HepG2 (cell line): ENCODE measurements around the gene IBA57. TPM values are rescaled to one million over a fixed set of nuclear protein-coding genes. Genes with fewer than 3 reads are reported as not detected.

ENCODE experiments used
- IRF2 ChIP-seq: IDR thresholded peaks from 2 replicates; pipeline ENCODE4 v1.6.1; 2018; ENCODE audit warnings: missing genetic modification reagents, missing compliant biosample characterization
- KLF11 ChIP-seq: IDR thresholded peaks from 2 replicates; pipeline ENCODE4 v1.6.1; 2016; ENCODE audit warnings: missing compliant biosample characterization
- NFATC3 ChIP-seq: sonication (generic); formaldehyde crosslinking; IDR thresholded peaks from 2 replicates; pipeline ENCODE4 v1.5.1; 2020; ENCODE audit warnings: mild to moderate bottlenecking, missing genetic modification reagents
- REPIN1 ChIP-seq: sonication (generic); formaldehyde crosslinking; IDR thresholded peaks from 2 replicates; pipeline ENCODE4 v1.8.0; 2022; ENCODE audit warnings: missing genetic modification reagents, low read depth, mild to moderate bottlenecking, borderline replicate concordance
- SOX6 ChIP-seq, 2 experiments: fragments of 450-650 bp in 1 of 2; sonication (generic) in 1 of 2; formaldehyde crosslinking in 1 of 2; IDR thresholded peaks; 2 replicates each; pipeline versions ENCODE4 v1.4.0 to v1.6.1; 2017 to 2020; ENCODE audit warnings: antibody characterized with exemption in 1 of 2, mild to moderate bottlenecking in 1 of 2, missing genetic modification reagents in 1 of 2
- ZBTB42 ChIP-seq: sonication (generic); formaldehyde crosslinking; IDR thresholded peaks from 2 replicates; pipeline ENCODE4 v1.5.0; 2020; ENCODE audit warnings: mild to moderate bottlenecking, missing genetic modification reagents
- ZBTB7A ChIP-seq: sonication (generic); formaldehyde crosslinking; IDR thresholded peaks from 2 replicates; pipeline ENCODE4 v1.8.0; 2022; ENCODE audit warnings: mild to moderate bottlenecking, missing genetic modification reagents
- ZC3H13 ChIP-seq: sonication (generic); formaldehyde crosslinking; IDR thresholded peaks from 2 replicates; pipeline ENCODE4 v1.8.1; 2023; ENCODE audit warnings: mild to moderate bottlenecking, missing genetic modification reagents, moderate library complexity
- ZNF547 ChIP-seq: sonication (generic); formaldehyde crosslinking; IDR thresholded peaks from 2 replicates; pipeline ENCODE4 v1.5.1; 2020; ENCODE audit warnings: mild to moderate bottlenecking, missing genetic modification reagents
- ZNF749 ChIP-seq: sonication (generic); formaldehyde crosslinking; IDR thresholded peaks from 2 replicates; pipeline ENCODE4 v1.8.0; 2022; ENCODE audit warnings: mild to moderate bottlenecking, missing genetic modification reagents, moderate library complexity, borderline replicate concordance
- ZNF768 ChIP-seq: sonication (generic); formaldehyde crosslinking; IDR thresholded peaks from 2 replicates; pipeline ENCODE4 v1.4.0; 2020; ENCODE audit warnings: missing genetic modification reagents
- polyA plus RNA-seq, 8 experiments: library from polyadenylated mRNA; depleted of rRNA in 3 of 8; stranded (reverse) in 7 of 8; unstranded in 1 of 8; fragments of >200 nt; fragmentation: Illumina TruSeq in 4 of 8; extraction: Trizol in 4 of 8; gene quantifications; 2 replicates each; pipeline versions ENCODE4 v1.2.1 to v1.2.3, GENCODE V29; 2011 to 2016; ENCODE audit warnings: low read depth in 4 of 8, missing spikeins in 1 of 8, mixed read lengths in 1 of 8; ENCODE audit not compliant: insufficient read depth in 1 of 8
- total RNA-seq, 5 experiments: library from RNA; depleted of rRNA; stranded (reverse); fragments of >200 nt; fragmentation: Illumina TruSeq; extraction: Trizol; gene quantifications; 2 replicates each; pipeline ENCODE4 v1.2.3, GENCODE V29; 2016; ENCODE audit warnings: low read depth in 1 of 5
- TF ChIP-seq, protein P1 (sequence below): sonication (generic); formaldehyde crosslinking; IDR thresholded peaks from 2 replicates; pipeline ENCODE4 v1.4.0; 2020; ENCODE audit warnings: missing genetic modification reagents
- TF ChIP-seq, protein P2 (sequence below): sonication (generic); formaldehyde crosslinking; IDR thresholded peaks from 2 replicates; pipeline ENCODE4 v1.4.0; 2020; ENCODE audit warnings: missing genetic modification reagents
- TF ChIP-seq, protein P3 (sequence below): sonication (generic); formaldehyde crosslinking; IDR thresholded peaks from 2 replicates; pipeline ENCODE4 v1.4.0; 2020; ENCODE audit warnings: mild to moderate bottlenecking, missing genetic modification reagents
- TF ChIP-seq, protein P4 (sequence below): sonication (generic); formaldehyde crosslinking; IDR thresholded peaks from 2 replicates; pipeline ENCODE4 v1.4.0; 2020; ENCODE audit warnings: missing genetic modification reagents, borderline replicate concordance
- TF ChIP-seq, protein P5 (sequence below): sonication (generic); IDR thresholded peaks from 2 replicates; pipeline ENCODE4 v1.6.1; 2016; ENCODE audit warnings: low read depth, borderline replicate concordance
- TF ChIP-seq, protein P6 (sequence below): sonication (generic); formaldehyde crosslinking; IDR thresholded peaks from 2 replicates; pipeline ENCODE4 v1.5.0; 2020; ENCODE audit warnings: mild to moderate bottlenecking, missing genetic modification reagents, moderate library complexity

The IBA57 gene
- total and polyA plus RNA-seq, 2 of the 13 experiments (the other 11 are each of a cell fraction or from before 2014, with no cell fraction given): 2.3 to 10.2 TPM

DNA sequence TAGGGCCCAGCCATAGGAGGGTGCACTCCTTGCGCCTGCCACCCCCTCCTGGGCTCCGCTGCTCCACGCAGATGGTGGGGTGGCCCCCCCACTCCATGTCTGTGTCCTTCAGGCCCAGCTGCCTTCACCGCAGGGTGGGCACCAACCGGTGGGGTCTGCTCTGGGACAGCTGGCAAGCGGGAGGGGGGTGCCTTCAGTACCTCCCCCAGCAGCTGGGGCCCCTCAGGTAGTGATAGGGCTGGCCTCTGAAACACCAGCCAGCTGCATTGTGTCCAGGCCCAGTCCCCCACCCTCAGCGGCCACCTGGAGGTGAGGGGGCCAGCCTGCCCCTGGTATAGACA is 15.5 kb upstream of the IBA57 start (continued):
- TF ChIP-seq, protein P1, sequence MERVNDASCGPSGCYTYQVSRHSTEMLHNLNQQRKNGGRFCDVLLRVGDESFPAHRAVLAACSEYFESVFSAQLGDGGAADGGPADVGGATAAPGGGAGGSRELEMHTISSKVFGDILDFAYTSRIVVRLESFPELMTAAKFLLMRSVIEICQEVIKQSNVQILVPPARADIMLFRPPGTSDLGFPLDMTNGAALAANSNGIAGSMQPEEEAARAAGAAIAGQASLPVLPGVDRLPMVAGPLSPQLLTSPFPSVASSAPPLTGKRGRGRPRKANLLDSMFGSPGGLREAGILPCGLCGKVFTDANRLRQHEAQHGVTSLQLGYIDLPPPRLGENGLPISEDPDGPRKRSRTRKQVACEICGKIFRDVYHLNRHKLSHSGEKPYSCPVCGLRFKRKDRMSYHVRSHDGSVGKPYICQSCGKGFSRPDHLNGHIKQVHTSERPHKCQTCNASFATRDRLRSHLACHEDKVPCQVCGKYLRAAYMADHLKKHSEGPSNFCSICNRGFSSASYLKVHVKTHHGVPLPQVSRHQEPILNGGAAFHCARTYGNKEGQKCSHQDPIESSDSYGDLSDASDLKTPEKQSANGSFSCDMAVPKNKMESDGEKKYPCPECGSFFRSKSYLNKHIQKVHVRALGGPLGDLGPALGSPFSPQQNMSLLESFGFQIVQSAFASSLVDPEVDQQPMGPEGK: peak; percentile 81; the same call in 1 of the 2 replicates
- 0 out of 2 replicates have a peak, but pooled peaks have one; percentile 19 for TF ChIP-seq ZNF749 (CRISPR knock-in tag)
- TF ChIP-seq, protein P2, sequence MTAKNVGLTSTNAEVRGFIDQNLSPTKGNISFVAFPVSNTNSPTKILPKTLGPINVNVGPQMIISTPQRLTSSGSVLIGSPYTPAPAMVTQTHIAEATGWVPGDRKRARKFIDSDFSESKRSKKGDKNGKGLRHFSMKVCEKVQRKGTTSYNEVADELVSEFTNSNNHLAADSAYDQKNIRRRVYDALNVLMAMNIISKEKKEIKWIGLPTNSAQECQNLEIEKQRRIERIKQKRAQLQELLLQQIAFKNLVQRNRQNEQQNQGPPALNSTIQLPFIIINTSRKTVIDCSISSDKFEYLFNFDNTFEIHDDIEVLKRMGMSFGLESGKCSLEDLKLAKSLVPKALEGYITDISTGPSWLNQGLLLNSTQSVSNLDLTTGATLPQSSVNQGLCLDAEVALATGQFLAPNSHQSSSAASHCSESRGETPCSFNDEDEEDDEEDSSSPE (CRISPR knock-in tag): no peak
- TF ChIP-seq ZNF547 (CRISPR knock-in tag): no peak
- no peak for TF ChIP-seq NFATC3 (CRISPR knock-in tag)
- no peak for TF ChIP-seq SOX6 (IDR thresholded peaks at IDR 0.05)
- TF ChIP-seq SOX6 (CRISPR knock-in tag; IDR thresholded peaks at IDR 0.05): 0 out of 2 replicates have a peak, but pooled peaks have one; percentile 8
- no peak; the same call in 1 of the 2 replicates for TF ChIP-seq ZNF768 (CRISPR knock-in tag)
- TF ChIP-seq, protein P3, sequence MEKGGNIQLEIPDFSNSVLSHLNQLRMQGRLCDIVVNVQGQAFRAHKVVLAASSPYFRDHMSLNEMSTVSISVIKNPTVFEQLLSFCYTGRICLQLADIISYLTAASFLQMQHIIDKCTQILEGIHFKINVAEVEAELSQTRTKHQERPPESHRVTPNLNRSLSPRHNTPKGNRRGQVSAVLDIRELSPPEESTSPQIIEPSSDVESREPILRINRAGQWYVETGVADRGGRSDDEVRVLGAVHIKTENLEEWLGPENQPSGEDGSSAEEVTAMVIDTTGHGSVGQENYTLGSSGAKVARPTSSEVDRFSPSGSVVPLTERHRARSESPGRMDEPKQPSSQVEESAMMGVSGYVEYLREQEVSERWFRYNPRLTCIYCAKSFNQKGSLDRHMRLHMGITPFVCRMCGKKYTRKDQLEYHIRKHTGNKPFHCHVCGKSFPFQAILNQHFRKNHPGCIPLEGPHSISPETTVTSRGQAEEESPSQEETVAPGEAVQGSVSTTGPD (CRISPR knock-in tag): no peak
- no peak for TF ChIP-seq ZC3H13
- TF ChIP-seq IRF2 (CRISPR knock-in tag): no peak
- TF ChIP-seq KLF11 (CRISPR knock-in tag): 0 out of 2 replicates have a peak, but pooled peaks have one; percentile 14
- TF ChIP-seq, protein P4, sequence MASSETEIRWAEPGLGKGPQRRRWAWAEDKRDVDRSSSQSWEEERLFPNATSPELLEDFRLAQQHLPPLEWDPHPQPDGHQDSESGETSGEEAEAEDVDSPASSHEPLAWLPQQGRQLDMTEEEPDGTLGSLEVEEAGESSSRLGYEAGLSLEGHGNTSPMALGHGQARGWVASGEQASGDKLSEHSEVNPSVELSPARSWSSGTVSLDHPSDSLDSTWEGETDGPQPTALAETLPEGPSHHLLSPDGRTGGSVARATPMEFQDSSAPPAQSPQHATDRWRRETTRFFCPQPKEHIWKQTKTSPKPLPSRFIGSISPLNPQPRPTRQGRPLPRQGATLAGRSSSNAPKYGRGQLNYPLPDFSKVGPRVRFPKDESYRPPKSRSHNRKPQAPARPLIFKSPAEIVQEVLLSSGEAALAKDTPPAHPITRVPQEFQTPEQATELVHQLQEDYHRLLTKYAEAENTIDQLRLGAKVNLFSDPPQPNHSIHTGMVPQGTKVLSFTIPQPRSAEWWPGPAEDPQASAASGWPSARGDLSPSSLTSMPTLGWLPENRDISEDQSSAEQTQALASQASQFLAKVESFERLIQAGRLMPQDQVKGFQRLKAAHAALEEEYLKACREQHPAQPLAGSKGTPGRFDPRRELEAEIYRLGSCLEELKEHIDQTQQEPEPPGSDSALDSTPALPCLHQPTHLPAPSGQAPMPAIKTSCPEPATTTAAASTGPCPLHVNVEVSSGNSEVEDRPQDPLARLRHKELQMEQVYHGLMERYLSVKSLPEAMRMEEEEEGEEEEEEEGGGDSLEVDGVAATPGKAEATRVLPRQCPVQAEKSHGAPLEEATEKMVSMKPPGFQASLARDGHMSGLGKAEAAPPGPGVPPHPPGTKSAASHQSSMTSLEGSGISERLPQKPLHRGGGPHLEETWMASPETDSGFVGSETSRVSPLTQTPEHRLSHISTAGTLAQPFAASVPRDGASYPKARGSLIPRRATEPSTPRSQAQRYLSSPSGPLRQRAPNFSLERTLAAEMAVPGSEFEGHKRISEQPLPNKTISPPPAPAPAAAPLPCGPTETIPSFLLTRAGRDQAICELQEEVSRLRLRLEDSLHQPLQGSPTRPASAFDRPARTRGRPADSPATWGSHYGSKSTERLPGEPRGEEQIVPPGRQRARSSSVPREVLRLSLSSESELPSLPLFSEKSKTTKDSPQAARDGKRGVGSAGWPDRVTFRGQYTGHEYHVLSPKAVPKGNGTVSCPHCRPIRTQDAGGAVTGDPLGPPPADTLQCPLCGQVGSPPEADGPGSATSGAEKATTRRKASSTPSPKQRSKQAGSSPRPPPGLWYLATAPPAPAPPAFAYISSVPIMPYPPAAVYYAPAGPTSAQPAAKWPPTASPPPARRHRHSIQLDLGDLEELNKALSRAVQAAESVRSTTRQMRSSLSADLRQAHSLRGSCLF (CRISPR knock-in tag): no peak
- TF ChIP-seq, protein P5, sequence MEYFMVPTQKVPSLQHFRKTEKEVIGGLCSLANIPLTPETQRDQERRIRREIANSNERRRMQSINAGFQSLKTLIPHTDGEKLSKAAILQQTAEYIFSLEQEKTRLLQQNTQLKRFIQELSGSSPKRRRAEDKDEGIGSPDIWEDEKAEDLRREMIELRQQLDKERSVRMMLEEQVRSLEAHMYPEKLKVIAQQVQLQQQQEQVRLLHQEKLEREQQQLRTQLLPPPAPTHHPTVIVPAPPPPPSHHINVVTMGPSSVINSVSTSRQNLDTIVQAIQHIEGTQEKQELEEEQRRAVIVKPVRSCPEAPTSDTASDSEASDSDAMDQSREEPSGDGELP: peak; percentile 57; the same call in 1 of the 2 replicates
- no peak for TF ChIP-seq ZBTB42 (CRISPR knock-in tag)
- no peak for TF ChIP-seq REPIN1
- TF ChIP-seq ZBTB7A (CRISPR knock-in tag): peak; percentile 69; the same call in 1 of the 2 replicates
- TF ChIP-seq, protein P6, sequence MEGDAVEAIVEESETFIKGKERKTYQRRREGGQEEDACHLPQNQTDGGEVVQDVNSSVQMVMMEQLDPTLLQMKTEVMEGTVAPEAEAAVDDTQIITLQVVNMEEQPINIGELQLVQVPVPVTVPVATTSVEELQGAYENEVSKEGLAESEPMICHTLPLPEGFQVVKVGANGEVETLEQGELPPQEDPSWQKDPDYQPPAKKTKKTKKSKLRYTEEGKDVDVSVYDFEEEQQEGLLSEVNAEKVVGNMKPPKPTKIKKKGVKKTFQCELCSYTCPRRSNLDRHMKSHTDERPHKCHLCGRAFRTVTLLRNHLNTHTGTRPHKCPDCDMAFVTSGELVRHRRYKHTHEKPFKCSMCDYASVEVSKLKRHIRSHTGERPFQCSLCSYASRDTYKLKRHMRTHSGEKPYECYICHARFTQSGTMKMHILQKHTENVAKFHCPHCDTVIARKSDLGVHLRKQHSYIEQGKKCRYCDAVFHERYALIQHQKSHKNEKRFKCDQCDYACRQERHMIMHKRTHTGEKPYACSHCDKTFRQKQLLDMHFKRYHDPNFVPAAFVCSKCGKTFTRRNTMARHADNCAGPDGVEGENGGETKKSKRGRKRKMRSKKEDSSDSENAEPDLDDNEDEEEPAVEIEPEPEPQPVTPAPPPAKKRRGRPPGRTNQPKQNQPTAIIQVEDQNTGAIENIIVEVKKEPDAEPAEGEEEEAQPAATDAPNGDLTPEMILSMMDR (CRISPR knock-in tag): 0 out of 2 replicates have a peak, but pooled peaks have one; percentile 8
